Measurements from ENCODE around the gene C16orf89. TPM values are rescaled to one million over a fixed set of nuclear protein-coding genes. Genes with fewer than 3 reads are reported as not detected.

C16orf89 gene
- polyA plus RNA-seq, 1 of the 3 experiments (the other 2 are of a cell fraction), result not detected

- no peaks in the 10 kb centered on the region for H3K36me3 ChIP-seq (replicated peaks in 1 of 2; ENCODE audit: control insufficient read depth in 1 of 2, insufficient read depth in 2 of 2, low read length in 1 of 2)
- H3K27me3 ChIP-seq (ENCODE audit: insufficient read depth), result peaks cover 18% of the 10 kb centered on the region; the same call in 1 of the 2 replicates
- no peaks in the 10 kb centered on the region for H4K20me1 ChIP-seq (ENCODE audit: insufficient read depth)
- no peak for DNase-seq
- ChIA-PET CTCF (interaction anchor here (0.7 kb wide), 1 partner anchor 54 kb away, joined by 3 read pairs; no protein-coding TSS in a partner anchor), POLR2A (no interaction called here)
- no peaks in the 10 kb centered on the region for H3K79me2 ChIP-seq (ENCODE audit: insufficient read depth)
- 41% methylated on average over 11 of the region's 15 CpGs for WGBS (ENCODE audit: low lambda C conversion rate)
- no peak overlapping the region for H2AFZ ChIP-seq (ENCODE audit: low read depth)
- no peak overlapping the region for H3K27ac ChIP-seq (ENCODE audit: low read depth in 2 of 2, low read length in 1 of 2)
- H3K9me3 ChIP-seq, result no peaks in the 10 kb centered on the region
- H3F3A ChIP-seq (replicated peaks; ENCODE audit: insufficient read depth), result no peaks in the 10 kb centered on the region
- no peaks in the 10 kb centered on the region for H3K9me2 ChIP-seq
- TF ChIP-seq RFX5 (IDR thresholded peaks at IDR 0.05; ENCODE audit: low read length) (no peak), NRF1 (IDR thresholded peaks at IDR 0.05; ENCODE audit: low read depth, low read length) (no peak), REST (IDR thresholded peaks at IDR 0.05; ENCODE audit: low read depth, low read length) (no peak), IRF3 (IDR thresholded peaks at IDR 0.05; ENCODE audit: low read depth, low read length) (no peak), SIN3A (IDR thresholded peaks at IDR 0.05; ENCODE audit: borderline replicate concordance, low read depth, low read length) (no peak), PBX3 (IDR thresholded peaks at IDR 0.05) (no peak)
- H3K4me1 ChIP-seq (ENCODE audit: control insufficient read depth in 1 of 2, insufficient read depth in 2 of 2, low read depth in 1 of 2, low read length in 1 of 2), result no peaks in the 10 kb centered on the region
- no peak overlapping the region for H3K4me3 ChIP-seq (ENCODE audit: low read depth in 2 of 2, low read length in 1 of 2)
- H3K9ac ChIP-seq, result no peak overlapping the region
- H3K4me2 ChIP-seq, result no peak overlapping the region
These were observed 45.2 kb downstream of the C16orf89 start for GRCh38 chr16:5020551-5020950.

- Histone ChIP-seq H3K9ac (no peak overlapping the region), H3K4me1 (ENCODE audit: control insufficient read depth in 1 of 2, insufficient read depth in 2 of 2, low read depth in 1 of 2, low read length in 1 of 2) (no peaks in the 10 kb centered on the region), H3K27ac (ENCODE audit: low read depth in 2 of 2, low read length in 1 of 2) (no peak overlapping the region), H3K9me2 (no peaks in the 10 kb centered on the region), H3K9me3 (no peaks in the 10 kb centered on the region), H3K4me2 (no peak overlapping the region), H4K20me1 (ENCODE audit: insufficient read depth) (no peaks in the 10 kb centered on the region), H3K4me3 (ENCODE audit: low read depth in 2 of 2, low read length in 1 of 2) (no peak overlapping the region), H3K27me3 (ENCODE audit: insufficient read depth) (peaks cover 18% of the 10 kb centered on the region; the same call in 1 of the 2 replicates), H2AFZ (ENCODE audit: low read depth) (no peak overlapping the region), H3K79me2 (ENCODE audit: insufficient read depth) (no peaks in the 10 kb centered on the region), H3K36me3 (replicated peaks in 1 of 2; ENCODE audit: control insufficient read depth in 1 of 2, insufficient read depth in 2 of 2, low read length in 1 of 2) (no peaks in the 10 kb centered on the region), H3F3A (replicated peaks; ENCODE audit: insufficient read depth) (no peaks in the 10 kb centered on the region)
- TF ChIP-seq USF1 (IDR thresholded peaks at IDR 0.05; ENCODE audit: borderline replicate concordance, low read depth) (no peak), ELF1 (IDR thresholded peaks at IDR 0.05) (no peak), JUND (IDR thresholded peaks at IDR 0.05) (no peak), PBX3 (IDR thresholded peaks at IDR 0.05) (no peak), FOXJ3 (CRISPR knock-in tag; IDR thresholded peaks at IDR 0.05) (no peak), SIN3A (IDR thresholded peaks at IDR 0.05; ENCODE audit: borderline replicate concordance, low read depth, low read length) (no peak), EZH2phosphoT487 (IDR thresholded peaks at IDR 0.05; ENCODE audit: borderline replicate concordance, low read depth) (no peak)
- no peak for DNase-seq
- 30% methylated on average over 6 of the region's 6 CpGs for whole genome bisulfite sequencing (ENCODE audit: low lambda C conversion rate)
- CTCF ChIA-PET, result interaction anchor here (0.7 kb wide), 1 partner anchor 55 kb away, joined by 3 read pairs; no protein-coding TSS in a partner anchor
- POLR2A ChIA-PET, result no interaction called here
These were observed 46.0 kb downstream of the C16orf89 start for GRCh38 chr16:5019775-5020174.

All from SK-N-SH (cell line).